Measurements from ENCODE around the gene ARHGAP18.

The ARHGAP18 gene

GRCh38 chr6:129726650-129727049, 16.7 kb upstream of the ARHGAP18 start:
- H3K4me3 ChIP-seq (replicated peaks; ENCODE audit: low read depth, low read length), result no peak overlapping the region
- DNase-seq (ENCODE audit: extremely low read depth, low read depth), result no peak
- no peak for TF ChIP-seq CTCF (IDR thresholded peaks at IDR 0.05; ENCODE audit: low read depth, low read length, missing control alignments)

- no peak for TF ChIP-seq CTCF (IDR thresholded peaks at IDR 0.05; ENCODE audit: low read depth, low read length, missing control alignments)
- H3K4me3 ChIP-seq (replicated peaks; ENCODE audit: low read depth, low read length), result no peak overlapping the region
- DNase-seq (ENCODE audit: extremely low read depth, low read depth), result no peak
Observed at GRCh38 chr6:129725341-129725740, 15.4 kb upstream of the ARHGAP18 start.

GRCh38 chr6:129719692-129720091, 9.7 kb upstream of the ARHGAP18 start:
- no peak for DNase-seq (ENCODE audit: extremely low read depth, low read depth)
- no peak for TF ChIP-seq CTCF (IDR thresholded peaks at IDR 0.05; ENCODE audit: low read depth, low read length, missing control alignments)
- H3K4me3 ChIP-seq (replicated peaks; ENCODE audit: low read depth, low read length), result no peak overlapping the region

- no peak for TF ChIP-seq CTCF (IDR thresholded peaks at IDR 0.05; ENCODE audit: low read depth, low read length, missing control alignments)
- H3K4me3 ChIP-seq (replicated peaks; ENCODE audit: low read depth, low read length), result no peak overlapping the region
Observed at GRCh38 chr6:129717277-129717676, 7.3 kb upstream of the ARHGAP18 start.

GRCh38 chr6:129713806-129714333, 3.9 kb upstream of the ARHGAP18 start:
- no peak overlapping the region for H3K4me3 ChIP-seq (replicated peaks; ENCODE audit: low read depth, low read length)
- no peak for TF ChIP-seq CTCF (IDR thresholded peaks at IDR 0.05; ENCODE audit: low read depth, low read length, missing control alignments)
- no peak for DNase-seq (ENCODE audit: extremely low read depth, low read depth)

More at GRCh38 chr6:129717277-129717676, 7.3 kb upstream of the ARHGAP18 start:
- no peak for DNase-seq (ENCODE audit: extremely low read depth, low read depth)

DNA sequence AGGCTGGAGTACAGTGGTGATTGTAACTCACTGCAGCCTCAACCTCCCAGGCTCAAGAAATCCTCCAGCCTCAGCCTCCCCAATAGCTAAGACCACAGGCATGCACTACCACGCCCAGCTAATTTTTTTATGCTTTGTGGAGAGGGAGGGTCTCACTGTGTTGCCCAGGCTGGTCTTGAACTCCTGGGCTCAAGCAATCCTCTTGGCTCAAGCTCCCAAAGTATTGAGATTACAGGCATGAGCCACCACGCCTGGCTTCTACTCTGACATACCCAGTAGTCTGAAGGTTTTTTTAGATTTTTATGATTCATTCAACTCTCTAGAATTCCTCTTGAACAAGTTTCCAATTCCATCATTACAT, 1.3 kb upstream of the ARHGAP18 start:
- no peak for TF ChIP-seq CTCF (IDR thresholded peaks at IDR 0.05; ENCODE audit: low read depth, low read length, missing control alignments)
- no peak overlapping the region for H3K4me3 ChIP-seq (replicated peaks; ENCODE audit: low read depth, low read length)

More for the DNA sequence above, 1.3 kb upstream of the ARHGAP18 start:
- no peak for DNase-seq (ENCODE audit: extremely low read depth, low read depth)

Measured in HFF-Myc (cell line).